Upper lobe of left lung (tissue), 4 donors: ENCODE measurements around the gene TPMT.

ENCODE experiments used
- EP300 ChIP-seq, 4 donors: sonication (generic); formaldehyde crosslinking; IDR thresholded peaks; one replicate each; pipeline ENCODE4 v1.5.1; 2017; ENCODE audit warnings: antibody characterized with exemption in 4 of 4, control low read depth in 2 of 4
- POLR2A ChIP-seq, 4 donors: fragments of 450-650 bp; IDR thresholded peaks; one replicate each; pipeline ENCODE4 v1.5.1; 2016 to 2017; ENCODE audit warnings: antibody characterized with exemption in 4 of 4, mild to moderate bottlenecking in 2 of 4
- POLR2AphosphoS5 ChIP-seq, 2 donors: sonication (generic); formaldehyde crosslinking; IDR thresholded peaks; one replicate each; pipeline ENCODE4 v1.5.1; 2017; ENCODE audit warnings: antibody characterized with exemption in 2 of 2
- TF ChIP-seq, protein P1 (sequence below), 6 experiments: fragments of 450-650 bp in 4 of 6; fragments of 200-600 bp in 2 of 6; sonication (generic) in 2 of 6; IDR thresholded peaks; one replicate each; pipeline ENCODE4 v1.5.1; 2016 to 2019; ENCODE audit warnings: antibody characterized with exemption in 6 of 6

DNA sequence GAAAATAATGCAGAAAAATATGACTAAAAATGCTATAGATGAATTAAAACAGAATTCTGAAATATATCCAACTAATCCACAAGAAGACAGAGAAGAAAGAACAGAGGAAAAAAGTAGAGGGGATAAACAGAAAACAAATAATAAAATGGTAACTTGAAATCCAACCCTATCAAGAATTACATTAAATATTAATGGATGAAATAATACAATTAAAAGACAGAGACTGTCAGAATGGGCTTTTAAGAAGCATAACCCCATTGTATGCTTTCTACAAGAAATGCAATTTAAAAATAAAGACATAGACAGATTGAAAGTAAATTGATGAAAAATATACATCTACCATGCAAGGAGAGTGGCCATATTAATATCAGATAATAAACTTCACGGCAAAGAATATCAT, 47.8 kb downstream of the TPMT start:
- no peak for TF ChIP-seq POLR2A (IDR thresholded peaks at IDR 0.05)
- TF ChIP-seq, protein P1, sequence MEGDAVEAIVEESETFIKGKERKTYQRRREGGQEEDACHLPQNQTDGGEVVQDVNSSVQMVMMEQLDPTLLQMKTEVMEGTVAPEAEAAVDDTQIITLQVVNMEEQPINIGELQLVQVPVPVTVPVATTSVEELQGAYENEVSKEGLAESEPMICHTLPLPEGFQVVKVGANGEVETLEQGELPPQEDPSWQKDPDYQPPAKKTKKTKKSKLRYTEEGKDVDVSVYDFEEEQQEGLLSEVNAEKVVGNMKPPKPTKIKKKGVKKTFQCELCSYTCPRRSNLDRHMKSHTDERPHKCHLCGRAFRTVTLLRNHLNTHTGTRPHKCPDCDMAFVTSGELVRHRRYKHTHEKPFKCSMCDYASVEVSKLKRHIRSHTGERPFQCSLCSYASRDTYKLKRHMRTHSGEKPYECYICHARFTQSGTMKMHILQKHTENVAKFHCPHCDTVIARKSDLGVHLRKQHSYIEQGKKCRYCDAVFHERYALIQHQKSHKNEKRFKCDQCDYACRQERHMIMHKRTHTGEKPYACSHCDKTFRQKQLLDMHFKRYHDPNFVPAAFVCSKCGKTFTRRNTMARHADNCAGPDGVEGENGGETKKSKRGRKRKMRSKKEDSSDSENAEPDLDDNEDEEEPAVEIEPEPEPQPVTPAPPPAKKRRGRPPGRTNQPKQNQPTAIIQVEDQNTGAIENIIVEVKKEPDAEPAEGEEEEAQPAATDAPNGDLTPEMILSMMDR (IDR thresholded peaks at IDR 0.05) = no peak
- no peak for TF ChIP-seq POLR2AphosphoS5 (IDR thresholded peaks at IDR 0.05)
- no peak for TF ChIP-seq EP300 (IDR thresholded peaks at IDR 0.05)
